ENCODE measurements around the gene EVI2A.

The EVI2A gene

DNA sequence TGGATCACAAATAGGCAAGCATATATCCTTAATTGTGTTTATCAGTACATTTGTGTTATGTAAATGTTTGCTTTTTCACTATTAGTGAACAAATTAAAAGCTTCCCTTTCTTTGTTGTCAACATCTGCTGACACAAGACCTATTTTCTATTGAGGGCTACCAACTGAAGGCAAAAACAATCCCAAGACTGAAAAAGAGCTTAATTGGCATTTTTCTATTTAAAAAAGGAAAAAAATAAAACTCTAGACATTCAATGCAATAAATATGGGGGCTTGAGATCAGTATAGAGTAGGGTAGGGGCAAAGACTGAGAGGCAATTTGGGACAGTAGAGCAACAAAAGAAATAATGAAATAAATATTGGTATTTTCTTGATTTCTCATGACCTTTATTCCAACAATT is 48.6 kb downstream of the EVI2A start:
- DNase-seq (ENCODE audit: low read depth): no peak

DNA sequence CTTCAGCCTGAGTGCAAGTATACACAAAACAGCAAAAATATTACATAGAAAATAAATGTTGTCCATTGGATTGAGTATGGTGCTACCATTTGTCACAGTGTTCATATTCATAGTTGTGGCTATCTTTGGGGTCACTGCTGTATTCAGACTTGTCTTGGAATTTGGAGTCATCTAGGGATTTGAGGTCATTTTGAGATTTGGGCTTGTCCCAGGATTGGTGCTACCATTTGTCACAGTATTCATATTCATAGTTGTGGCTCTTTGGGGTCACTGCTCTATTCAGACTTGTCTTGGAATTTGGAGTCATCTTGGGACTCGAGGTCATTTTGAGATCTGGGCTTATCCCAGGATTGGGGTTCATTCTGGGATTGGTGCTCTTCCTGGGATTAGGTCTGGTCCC is 49.2 kb downstream of the EVI2A start:
- DNase-seq (ENCODE audit: low read depth): no peak

DNA sequence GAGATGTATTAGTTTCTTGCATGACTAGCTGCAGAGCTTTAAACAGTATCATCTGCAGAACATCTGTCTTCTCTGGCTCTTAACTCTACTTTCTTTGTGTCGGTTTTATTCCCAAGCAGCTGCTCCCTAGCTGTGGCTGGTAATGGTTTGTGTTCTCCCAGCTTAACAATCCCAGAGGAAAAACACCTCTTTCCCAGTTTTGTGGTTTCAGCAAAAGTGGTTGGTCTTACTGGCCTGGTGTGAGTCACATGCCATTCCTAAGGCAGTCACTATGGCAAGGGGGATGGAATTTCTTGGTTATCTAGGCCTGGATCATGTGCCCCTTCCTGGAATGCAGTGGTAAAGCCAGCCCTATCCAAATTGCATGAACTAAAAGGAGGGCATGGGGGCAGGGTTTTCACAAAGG is 51.8 kb downstream of the EVI2A start:
- DNase-seq (ENCODE audit: low read depth): peak; percentile 97

DNA sequence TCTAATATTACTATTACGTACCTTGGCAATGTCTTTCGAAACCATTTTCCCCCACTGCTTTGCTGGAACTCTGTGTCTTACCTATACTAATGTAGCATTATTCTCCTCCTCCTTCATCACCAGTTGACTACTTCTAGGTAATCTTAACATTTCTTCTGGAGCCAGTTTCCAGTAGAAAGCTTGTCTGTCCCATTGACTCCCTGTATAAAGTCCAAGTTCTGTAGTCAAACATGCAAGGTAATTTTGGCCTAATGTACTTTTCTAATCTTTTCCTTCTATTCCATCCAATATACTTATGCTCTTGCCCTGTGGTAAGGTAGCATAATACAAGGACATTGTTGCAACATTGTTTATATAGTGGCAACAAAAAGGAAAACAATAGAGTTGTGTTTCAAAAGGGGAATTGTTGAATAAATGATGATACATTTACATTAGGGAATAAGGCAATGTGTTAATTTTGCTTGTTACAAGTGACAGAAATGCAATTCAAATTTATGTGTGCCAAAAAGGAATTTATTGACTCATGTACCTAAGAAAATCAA is 52.3 kb downstream of the EVI2A start:
- DNase-seq (ENCODE audit: low read depth): no peak

All from fibroblast of gingiva (primary cell).